GM12892 (cell line): ENCODE measurements around the gene MED16.
"Not testable (repeated sequence)": the region's sequence is repeated elsewhere in the genome, so short reads cannot be mapped to it uniquely, and the experiment has no call there.

Source experiments
- DNase-seq: peaks from one replicate; pipeline ENCODE4 v3.0.0; 2011; ENCODE audit not compliant: insufficient read length
- FAIRE-seq: peaks from 2 replicates; lab custom pipeline; 2011; peaks lifted over from hg19 to GRCh38; lab: Jason Lieb, UNC
- POLR2A ChIP-seq: IDR thresholded peaks from 2 replicates; pipeline ENCODE4 v1.6.1; 2011; ENCODE audit warnings: low read depth, low read length, control low read depth
- POLR2AphosphoS5 ChIP-seq: IDR thresholded peaks from 2 replicates; pipeline ENCODE4 v1.6.1; 2011; ENCODE audit warnings: low read depth, low read length, control low read depth
- TAF1 ChIP-seq: IDR thresholded peaks from 2 replicates; pipeline ENCODE4 v1.6.1; 2011; ENCODE audit warnings: low read depth, mild to moderate bottlenecking, control low read depth, low read length, borderline replicate concordance

MED16 gene

DNA sequence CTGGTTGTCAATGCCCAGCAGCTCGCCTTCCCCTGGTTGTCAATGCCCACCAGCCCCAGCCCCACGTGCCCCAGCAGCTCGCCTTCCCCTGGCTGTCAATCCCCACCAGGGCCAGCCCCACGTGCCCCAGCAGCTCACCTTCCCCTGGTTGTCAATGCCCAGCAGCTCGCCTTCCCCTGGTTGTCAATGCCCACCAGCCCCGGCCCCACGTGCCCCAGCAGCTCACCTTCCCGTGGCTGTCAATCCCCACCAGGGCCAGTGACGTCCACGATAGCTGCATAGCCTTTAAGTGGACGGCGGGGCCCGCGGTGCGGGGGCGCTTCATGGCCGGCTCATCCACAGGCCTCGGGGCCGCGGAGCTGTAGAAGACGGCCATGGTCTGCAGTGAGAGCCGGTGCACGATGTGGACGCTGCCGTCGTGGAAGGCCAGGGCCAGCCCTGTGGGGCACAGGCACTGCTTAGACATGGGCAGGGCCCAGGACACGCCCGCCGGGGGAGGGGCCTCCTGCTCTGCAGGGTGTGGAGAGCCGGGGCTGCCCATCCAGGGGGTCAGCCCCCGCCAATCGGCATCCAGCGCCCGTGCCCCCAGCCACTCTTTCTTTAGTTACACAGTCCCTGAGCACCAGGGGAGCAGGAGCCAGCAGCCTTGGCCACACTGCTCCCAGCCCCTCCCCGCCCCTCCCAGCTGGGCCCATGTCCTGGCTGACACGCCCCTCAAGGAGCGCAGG is 13.1 kb downstream of the MED16 start:
- no peak for DNase-seq
- no peak for FAIRE-seq
- TF ChIP-seq POLR2AphosphoS5 = no peak
- TF ChIP-seq POLR2A = no peak
- no peak for TF ChIP-seq TAF1

DNA sequence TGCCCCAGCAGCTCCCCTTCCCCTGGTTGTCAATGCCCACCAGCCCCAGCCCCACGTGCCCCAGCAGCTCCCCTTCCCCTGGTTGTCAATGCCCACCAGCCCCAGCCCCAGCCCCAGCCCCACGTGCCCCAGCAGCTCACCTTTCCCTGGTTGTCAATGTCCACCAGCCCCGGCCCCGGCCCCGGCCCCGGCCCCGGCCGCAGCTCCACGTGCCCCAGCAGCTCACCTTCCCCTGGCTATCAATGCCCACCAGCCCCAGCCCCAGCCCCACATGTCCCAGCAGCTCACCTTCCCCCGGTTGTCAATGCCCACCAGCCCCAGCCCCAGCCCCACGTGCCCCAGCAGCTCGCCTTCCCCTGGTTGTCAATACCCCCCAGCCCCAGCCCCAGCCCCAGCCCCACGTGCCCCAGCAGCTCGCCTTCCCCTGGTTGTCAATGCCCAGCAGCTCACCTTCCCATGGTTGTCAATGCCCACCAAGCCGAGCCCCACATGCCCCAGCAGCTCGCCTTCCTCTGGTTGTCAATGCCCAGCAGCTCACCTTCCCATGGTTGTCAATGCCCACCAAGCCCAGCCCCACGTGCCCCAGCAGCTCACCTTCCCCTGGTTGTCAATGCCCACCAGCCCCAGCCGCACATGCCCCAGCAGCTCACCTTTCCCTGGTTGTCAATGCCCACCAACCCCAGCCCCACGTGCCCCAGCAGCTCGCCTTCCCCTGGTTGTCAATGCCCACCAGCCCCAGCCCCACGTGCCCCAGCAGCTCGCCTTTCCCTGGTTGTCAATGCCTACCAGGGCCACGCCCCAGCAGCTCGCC is 14.0 kb downstream of the MED16 start:
- DNase-seq, FAIRE-seq: not testable (repeated sequence)

DNA sequence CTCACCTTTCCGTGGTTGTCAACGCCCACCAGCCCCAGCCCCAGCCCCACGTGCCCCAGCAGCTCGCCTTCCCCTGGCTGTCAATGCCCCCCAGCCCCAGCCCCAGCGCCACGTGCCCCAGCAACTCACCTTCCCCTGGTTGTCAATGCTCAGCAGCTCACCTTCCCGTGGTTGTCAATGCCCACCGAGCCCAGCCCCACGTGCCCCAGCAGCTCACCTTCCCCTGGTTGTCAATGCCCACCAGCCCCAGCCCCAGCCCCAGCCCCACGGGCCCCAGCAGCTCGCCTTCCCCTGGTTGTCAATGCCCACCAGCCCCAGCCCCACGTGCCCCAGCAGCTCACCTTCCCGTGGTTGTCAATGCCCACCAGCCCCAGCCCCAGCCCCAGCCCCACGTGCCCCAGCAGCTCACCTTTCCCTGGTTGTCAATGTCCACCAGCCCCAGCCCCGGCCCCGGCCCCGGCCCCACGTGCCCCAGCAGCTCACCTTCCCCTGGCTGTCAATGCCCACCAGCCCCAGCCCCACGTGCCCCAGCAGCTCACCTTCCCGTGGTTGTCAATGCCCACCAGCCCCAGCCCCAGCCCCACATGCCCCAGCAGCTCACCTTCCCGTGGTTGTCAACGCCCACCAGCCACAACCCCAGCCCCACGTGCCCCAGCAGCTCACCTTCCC is 14.9 kb downstream of the MED16 start:
- FAIRE-seq, DNase-seq: not testable (repeated sequence)

DNA sequence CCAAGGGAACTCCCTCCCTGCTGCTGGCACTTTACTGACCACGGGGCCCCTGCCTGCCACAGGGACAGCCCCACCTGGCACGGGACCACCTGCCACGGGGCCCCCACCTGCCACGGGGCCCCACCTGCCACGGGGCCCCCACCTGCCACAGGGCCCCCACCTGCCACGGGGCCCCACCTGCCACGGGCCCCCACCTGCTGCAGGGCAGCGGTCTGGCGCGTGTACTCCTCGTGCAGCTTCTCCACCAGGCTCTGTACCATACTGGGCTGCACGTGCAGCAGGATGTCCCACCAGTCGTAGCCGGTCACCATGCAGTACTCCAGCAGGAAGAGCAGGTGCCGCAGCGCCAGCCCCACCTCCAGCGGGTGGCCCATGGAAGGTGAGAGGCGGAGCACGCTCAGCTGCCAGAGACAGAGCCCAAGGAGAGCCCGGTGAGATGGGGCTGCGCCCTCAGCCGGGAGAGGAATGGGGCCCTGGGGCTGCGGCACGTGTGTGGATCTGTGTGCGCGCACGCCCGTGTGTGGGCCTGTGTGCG is 16.1 kb downstream of the MED16 start:
- DNase-seq = no peak
- FAIRE-seq = no peak
- no peak for TF ChIP-seq TAF1
- TF ChIP-seq POLR2AphosphoS5 = no peak
- TF ChIP-seq POLR2A = no peak

DNA sequence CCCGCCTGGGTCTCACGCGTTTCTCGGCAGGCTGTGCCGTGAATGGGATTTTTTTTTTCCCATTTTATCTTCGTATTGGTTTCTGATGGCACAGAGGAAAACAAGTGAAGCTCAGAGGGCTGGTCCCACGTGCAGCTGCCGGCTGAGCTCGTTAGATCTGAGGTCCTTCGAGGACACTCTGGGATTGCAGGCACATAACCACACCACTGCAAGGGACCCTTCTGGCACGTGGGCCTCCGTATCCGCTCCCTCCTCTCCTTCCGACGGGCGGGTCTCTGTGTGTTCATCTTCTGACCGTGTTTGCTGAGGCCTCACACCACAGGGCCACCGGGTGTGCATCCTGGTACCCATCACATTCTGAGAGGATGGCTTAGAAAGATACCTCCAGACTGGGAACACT is 16.9 kb downstream of the MED16 start:
- no peak for DNase-seq
- no peak for FAIRE-seq
- TF ChIP-seq POLR2AphosphoS5 (no peak), POLR2A (no peak), TAF1 (no peak)

DNA sequence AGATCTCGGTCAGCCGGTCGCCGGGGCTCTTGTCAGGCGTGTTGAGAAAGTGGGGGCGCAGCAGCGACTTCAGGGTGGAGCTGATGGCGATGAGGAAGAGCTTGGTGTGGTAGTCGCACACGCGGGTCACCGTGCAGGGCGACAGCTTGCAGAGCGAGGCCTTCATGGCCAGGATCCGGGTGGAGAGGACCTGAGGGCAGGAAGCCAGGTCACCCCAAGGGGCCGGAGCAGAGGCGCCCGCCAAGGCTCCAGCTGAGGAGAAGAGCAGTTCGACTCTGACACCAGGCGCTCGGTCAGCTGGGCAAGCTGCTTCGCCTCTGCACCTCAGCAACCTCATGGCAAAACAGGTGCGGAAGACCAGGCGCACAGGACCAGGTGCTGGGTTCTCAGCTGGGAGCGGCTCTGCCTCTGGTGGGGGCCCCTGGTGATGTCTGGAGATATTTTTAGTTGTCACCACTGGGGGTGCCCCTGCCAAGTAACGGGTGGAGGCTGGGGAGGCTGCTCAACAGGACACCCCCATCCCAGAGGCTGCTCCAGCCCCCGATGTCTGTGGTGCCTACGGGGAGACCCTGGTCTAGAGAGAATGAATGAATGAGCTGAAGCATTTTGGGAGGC is 17.6 kb downstream of the MED16 start:
- no peak for FAIRE-seq
- no peak for DNase-seq

DNA sequence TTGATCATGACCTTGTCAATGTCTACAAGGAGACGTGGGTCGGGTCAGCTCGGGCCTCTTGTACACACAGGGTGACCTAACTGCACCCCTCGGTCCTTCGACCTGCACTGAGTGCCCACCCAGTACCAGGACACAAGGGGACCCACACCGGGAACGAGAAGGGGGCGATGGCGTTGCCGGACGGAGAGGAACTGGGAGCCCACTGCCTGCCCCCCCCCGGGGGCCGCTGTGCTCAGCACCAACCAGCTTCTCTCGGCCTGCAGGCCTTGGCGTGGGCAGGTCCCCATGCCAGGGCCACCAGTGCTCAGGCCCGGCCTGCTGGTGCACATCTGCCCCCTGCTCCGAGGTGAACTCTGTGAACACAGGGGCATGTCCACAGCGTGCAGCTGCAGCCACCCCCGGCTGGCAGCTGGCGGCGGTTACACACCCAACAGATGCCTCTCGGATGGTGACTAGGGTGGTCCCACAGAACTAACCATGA is 19.4 kb downstream of the MED16 start:
- no peak for TF ChIP-seq POLR2A
- no peak for TF ChIP-seq POLR2AphosphoS5
- no peak for TF ChIP-seq TAF1

More for the DNA sequence above, 17.6 kb downstream of the MED16 start:
- TF ChIP-seq POLR2AphosphoS5 = no peak
- no peak for TF ChIP-seq POLR2A
- TF ChIP-seq TAF1 = no peak

DNA sequence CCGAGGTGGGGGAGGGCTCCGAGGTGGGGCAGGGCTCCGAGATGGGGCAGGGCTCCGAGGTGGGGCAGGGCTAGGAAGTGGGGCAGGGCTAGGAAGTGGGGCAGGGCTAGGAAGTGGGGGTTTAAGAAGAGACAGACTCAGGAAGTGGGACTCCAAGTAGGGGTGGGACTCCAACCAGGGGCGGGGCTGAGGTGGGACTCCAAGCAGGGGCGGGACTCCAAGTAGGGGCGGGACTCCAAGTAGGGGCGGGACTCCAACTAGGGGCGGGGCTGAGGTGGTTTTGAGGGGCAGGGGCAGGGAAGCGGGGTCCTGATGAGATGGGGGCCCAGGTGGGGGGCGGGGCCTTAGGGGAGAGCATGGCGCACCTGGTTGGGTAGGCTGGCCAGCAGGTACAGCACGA is 19.9 kb downstream of the MED16 start:
- DNase-seq (peak; percentile 86), FAIRE-seq (peak; percentile 97)
- no peak for TF ChIP-seq POLR2AphosphoS5
- no peak for TF ChIP-seq POLR2A
- no peak for TF ChIP-seq TAF1

More for the DNA sequence above, 19.4 kb downstream of the MED16 start:
- no peak for DNase-seq
- no peak for FAIRE-seq

DNA sequence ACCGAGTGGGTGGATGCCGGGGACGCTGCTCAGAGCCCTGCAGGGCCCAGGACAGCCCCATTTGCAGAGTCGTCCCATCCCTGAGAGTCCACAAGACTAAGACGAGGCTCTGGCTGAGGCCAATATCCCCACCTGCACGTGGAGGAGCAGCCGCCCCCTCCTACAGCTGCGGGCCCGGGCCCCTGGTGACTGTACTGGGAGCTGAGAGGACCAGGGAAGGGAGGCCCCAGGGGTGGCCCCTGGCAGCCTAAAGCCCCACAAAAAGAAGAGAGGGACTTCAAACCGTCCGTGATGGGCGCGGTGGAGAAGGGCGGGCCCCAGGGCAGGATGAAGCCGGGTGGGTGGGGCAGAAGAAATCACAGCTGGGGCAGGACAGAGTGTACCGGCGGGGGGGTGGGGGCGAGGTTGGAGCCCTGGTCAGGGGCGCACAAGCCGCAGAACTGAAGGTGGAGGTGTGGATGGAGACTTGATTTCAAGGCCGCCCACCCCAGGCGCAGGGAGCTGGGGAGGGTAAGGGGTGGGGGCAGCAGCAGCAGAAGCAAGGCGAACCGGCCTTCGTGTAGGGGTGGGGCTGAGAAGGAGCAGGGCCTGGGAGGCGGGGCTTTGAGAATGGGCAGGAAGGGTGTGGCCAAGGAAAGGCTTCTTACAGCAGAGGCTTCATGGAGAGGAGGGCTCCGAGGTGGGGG is 20.6 kb downstream of the MED16 start:
- no peak for TF ChIP-seq POLR2AphosphoS5
- no peak for TF ChIP-seq TAF1
- TF ChIP-seq POLR2A = no peak
- no peak for FAIRE-seq
- peak; percentile 97 for DNase-seq

DNA sequence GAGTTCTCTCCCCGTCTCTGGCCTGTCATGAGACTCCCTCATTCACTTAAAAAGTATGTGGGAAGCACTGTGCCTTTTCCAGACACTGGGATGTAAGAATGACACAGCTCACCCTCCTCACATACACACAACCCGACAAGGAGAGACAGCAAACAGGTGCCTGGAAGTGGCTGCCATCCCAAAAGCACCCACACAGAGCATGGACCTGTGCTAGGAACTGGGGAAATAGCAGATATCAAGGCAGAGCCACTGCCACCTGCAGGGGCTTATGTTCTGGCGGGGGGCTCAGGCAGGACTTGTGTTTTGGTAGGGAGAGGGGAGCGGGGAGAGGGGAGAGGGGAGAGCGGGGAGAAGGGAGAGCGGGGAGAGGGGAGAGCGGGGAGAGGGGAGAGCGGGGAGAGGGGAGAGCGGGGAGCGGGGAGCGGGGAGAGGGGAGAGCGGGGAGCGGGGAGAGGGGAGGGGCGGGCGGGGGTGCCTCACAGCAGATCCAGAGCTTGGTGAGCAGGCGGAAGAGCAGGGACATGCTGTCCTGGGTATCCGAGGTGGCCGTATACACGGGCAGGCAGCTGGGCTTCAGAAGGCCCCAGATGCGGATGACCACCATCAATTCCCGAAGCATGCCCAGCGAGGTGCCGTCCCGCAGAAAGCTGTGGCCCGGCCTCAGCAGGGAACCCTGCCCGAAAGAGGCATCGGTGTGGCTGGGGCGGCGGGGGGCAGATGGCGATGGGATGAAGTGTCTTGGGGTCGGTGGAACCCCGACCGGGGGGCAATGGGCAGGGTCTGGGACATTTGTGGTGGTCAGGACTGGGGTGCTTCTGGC is 21.3 kb downstream of the MED16 start:
- DNase-seq (no peak), FAIRE-seq (no peak)
- TF ChIP-seq TAF1 = no peak
- no peak for TF ChIP-seq POLR2A
- TF ChIP-seq POLR2AphosphoS5 = no peak
